Testis (tissue), 2 donors: Measurements from ENCODE around the gene SOSTDC1.

Source experiments
- CTCF ChIP-seq, 3 experiments: fragments of 450-650 bp in 2 of 3; fragments of 200-600 bp in 1 of 3; sonication (generic) in 1 of 3; IDR thresholded peaks; one replicate each; pipeline ENCODE4 v1.5.1; 2016 to 2019; ENCODE audit warnings: antibody characterized with exemption in 3 of 3, mild to moderate bottlenecking in 2 of 3, moderate library complexity in 1 of 3
- POLR2A ChIP-seq: fragments of 450-650 bp; IDR thresholded peaks from one replicate; pipeline ENCODE4 v1.6.1; 2017; ENCODE audit warnings: antibody characterized with exemption, mild to moderate bottlenecking, moderate library complexity

GRCh38 chr7:16436306-16436705, 29.2 kb downstream of the SOSTDC1 start:
- TF ChIP-seq CTCF (IDR thresholded peaks at IDR 0.05) (no peak), POLR2A (no peak)
